ENCODE measurements around the gene ZCCHC17.

DNA sequence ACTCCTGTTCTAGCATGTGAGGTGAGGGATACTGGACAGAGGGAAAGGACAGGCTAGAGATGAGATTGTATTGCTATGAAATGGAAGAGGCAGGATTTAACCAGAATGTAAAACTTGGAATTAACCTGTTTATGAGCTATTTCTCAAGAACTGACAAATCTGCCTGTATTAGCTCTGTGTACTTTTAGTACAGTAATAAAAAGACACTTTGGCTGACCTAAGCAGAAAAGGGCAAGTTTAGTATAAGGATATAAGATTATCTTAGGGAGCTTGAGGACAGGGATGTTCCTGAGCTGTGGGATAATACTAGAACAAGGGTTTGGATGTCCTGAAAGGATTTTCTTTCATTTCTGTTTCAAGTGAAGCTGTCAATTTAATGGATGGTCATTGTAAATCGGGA lies 11.2 kb downstream of the ZCCHC17 start:
- TF ChIP-seq POLR2A (IDR thresholded peaks at IDR 0.05; ENCODE audit: extremely low read depth, insufficient read length): no peak
- TF ChIP-seq, protein P1, sequence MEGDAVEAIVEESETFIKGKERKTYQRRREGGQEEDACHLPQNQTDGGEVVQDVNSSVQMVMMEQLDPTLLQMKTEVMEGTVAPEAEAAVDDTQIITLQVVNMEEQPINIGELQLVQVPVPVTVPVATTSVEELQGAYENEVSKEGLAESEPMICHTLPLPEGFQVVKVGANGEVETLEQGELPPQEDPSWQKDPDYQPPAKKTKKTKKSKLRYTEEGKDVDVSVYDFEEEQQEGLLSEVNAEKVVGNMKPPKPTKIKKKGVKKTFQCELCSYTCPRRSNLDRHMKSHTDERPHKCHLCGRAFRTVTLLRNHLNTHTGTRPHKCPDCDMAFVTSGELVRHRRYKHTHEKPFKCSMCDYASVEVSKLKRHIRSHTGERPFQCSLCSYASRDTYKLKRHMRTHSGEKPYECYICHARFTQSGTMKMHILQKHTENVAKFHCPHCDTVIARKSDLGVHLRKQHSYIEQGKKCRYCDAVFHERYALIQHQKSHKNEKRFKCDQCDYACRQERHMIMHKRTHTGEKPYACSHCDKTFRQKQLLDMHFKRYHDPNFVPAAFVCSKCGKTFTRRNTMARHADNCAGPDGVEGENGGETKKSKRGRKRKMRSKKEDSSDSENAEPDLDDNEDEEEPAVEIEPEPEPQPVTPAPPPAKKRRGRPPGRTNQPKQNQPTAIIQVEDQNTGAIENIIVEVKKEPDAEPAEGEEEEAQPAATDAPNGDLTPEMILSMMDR (IDR thresholded peaks at IDR 0.05; ENCODE audit: low read depth, low read length): no peak

Data from NB4 (cell line).